H1 (cell line): Measurements from ENCODE around the gene CCDC86. TPM values are rescaled to one million over a fixed set of nuclear protein-coding genes. Genes with fewer than 3 reads are reported as not detected.

ENCODE experiments used
- CTCF ChIA-PET: fragments of 300-600 bp; sonication (Branson Sonifier 250); formaldehyde crosslinking; loops from one replicate; lab custom pipeline; 2021; ENCODE audit not compliant: partially characterized antibody; lab: Charles Lee
- POLR2A ChIA-PET: fragments of 300-600 bp; sonication (Branson Sonifier 250); formaldehyde crosslinking; loops from one replicate; lab custom pipeline; 2021; ENCODE audit warnings: inconsistent platforms; ENCODE audit not compliant: partially characterized antibody; lab: Charles Lee
- DNase-seq, 2 experiments: peaks; one replicate each; pipeline versions ENCODE4 v3.0.0 to v3.0.0-alpha.2; 2010 to 2022; ENCODE audit warnings: low spot score in 2 of 2, low read depth in 1 of 2, mixed read lengths in 1 of 2
- FAIRE-seq: peaks from 2 replicates; lab custom pipeline; 2011; peaks lifted over from hg19 to GRCh38; lab: Jason Lieb, UNC
- H2AFZ ChIP-seq: 2 replicates; pipeline ENCODE4 v1.8.1; 2012; ENCODE audit warnings: low read length, inconsistent platforms
- H2AK5ac ChIP-seq: 2 replicates; pipeline ENCODE4 v1.6.1; 2013; ENCODE audit warnings: low read depth, low read length
- H2BK120ac ChIP-seq: replicated peaks from 2 replicates; pipeline ENCODE3; 2013; ENCODE audit warnings: low read depth, low read length, inconsistent platforms
- H2BK12ac ChIP-seq: 2 replicates; pipeline ENCODE4 v1.6.1; 2013; ENCODE audit warnings: low read depth, low read length
- H2BK15ac ChIP-seq: 2 replicates; pipeline ENCODE4 v1.6.1; 2013; ENCODE audit warnings: low read length
- H2BK20ac ChIP-seq: 2 replicates; pipeline ENCODE4 v1.6.1; 2013; ENCODE audit warnings: low read length
- H2BK5ac ChIP-seq: 2 replicates; pipeline ENCODE4 v1.6.1; 2013; ENCODE audit warnings: low read depth, low read length
- H3K14ac ChIP-seq: 2 replicates; pipeline ENCODE4 v1.6.1; 2013; ENCODE audit warnings: inconsistent platforms; ENCODE audit not compliant: insufficient read length
- H3K18ac ChIP-seq: 2 replicates; pipeline ENCODE4 v1.6.1; 2013; ENCODE audit warnings: low read length; ENCODE audit errors: extremely low read depth
- H3K23ac ChIP-seq: 2 replicates; pipeline ENCODE4 v1.6.1; 2013; ENCODE audit warnings: inconsistent platforms; ENCODE audit not compliant: insufficient read length
- H3K23me2 ChIP-seq: 2 replicates; pipeline ENCODE4 v1.6.1; 2013; ENCODE audit warnings: low read depth, low read length
- H3K27ac ChIP-seq: 2 replicates; pipeline ENCODE4 v1.6.1; 2011; ENCODE audit warnings: low read depth, low read length, inconsistent platforms
- H3K27me3 ChIP-seq, 4 experiments: replicated peaks in 1 of 4; 1 replicate in 1 of 4; 2 replicates in 3 of 4; pipeline versions ENCODE4 v1.6.1 to v1.8.1; 2011 to 2013; ENCODE audit warnings: low read length in 3 of 4, mild to moderate bottlenecking in 3 of 4, inconsistent platforms in 2 of 4, mixed read lengths in 2 of 4, moderate library complexity in 1 of 4; ENCODE audit not compliant: control insufficient read depth in 3 of 4, insufficient read depth in 3 of 4; ENCODE audit errors: extremely low read depth in 1 of 4
- H3K36me3 ChIP-seq, 4 experiments: 2 replicates each; pipeline versions ENCODE4 v1.6.1 to v1.8.1; 2011 to 2013; ENCODE audit warnings: mild to moderate bottlenecking in 4 of 4, low read length in 3 of 4, moderate library complexity in 2 of 4, control low read depth in 1 of 4, inconsistent platforms in 1 of 4; ENCODE audit not compliant: insufficient read depth in 4 of 4, control insufficient read depth in 2 of 4
- H3K4ac ChIP-seq: replicated peaks from 2 replicates; pipeline ENCODE3; 2013; ENCODE audit warnings: low read length, low read depth, mixed read lengths, inconsistent platforms; ENCODE audit not compliant: insufficient read length
- H3K4me1 ChIP-seq, 4 experiments: replicated peaks in 1 of 4; 1 replicate in 1 of 4; 2 replicates in 3 of 4; pipeline versions ENCODE4 v1.6.1 to v1.8.1; 2011 to 2013; ENCODE audit warnings: low read length in 3 of 4, inconsistent platforms in 2 of 4, mixed read lengths in 1 of 4; ENCODE audit not compliant: insufficient read depth in 4 of 4, control insufficient read depth in 3 of 4
- H3K4me2 ChIP-seq, 2 experiments: 2 replicates each; pipeline versions ENCODE4 v1.6.1 to v1.8.1; 2011 to 2013; ENCODE audit warnings: low read depth in 2 of 2, low read length in 2 of 2, control low read depth in 1 of 2, inconsistent platforms in 1 of 2, mild to moderate bottlenecking in 1 of 2; ENCODE audit not compliant: insufficient read depth in 1 of 2
- H3K4me3 ChIP-seq, 4 experiments: fragments of 200-600, 300-600 bp in 1 of 4; sonication (generic), shearing (Covaris generic), sonication (Bioruptor Twin) in 1 of 4; 2 replicates each; pipeline versions ENCODE4 v1.5.1 to v1.8.1; 2011 to 2016; ENCODE audit warnings: low read length in 4 of 4, low read depth in 3 of 4, control low read depth in 2 of 4, inconsistent platforms in 2 of 4, mild to moderate bottlenecking in 2 of 4, mixed read lengths in 1 of 4, moderate library complexity in 1 of 4; ENCODE audit not compliant: insufficient read depth in 2 of 4; ENCODE audit errors: extremely low read depth in 1 of 4
- H3K56ac ChIP-seq: replicated peaks from 2 replicates; pipeline ENCODE3; 2013; ENCODE audit warnings: low read depth, mild to moderate bottlenecking, mixed read lengths, low read length, inconsistent platforms; ENCODE audit not compliant: insufficient read length
- H3K79me1 ChIP-seq: 2 replicates; pipeline ENCODE4 v1.6.1; 2013; ENCODE audit warnings: low read depth, low read length, control low read depth
- H3K79me2 ChIP-seq, 2 experiments: 2 replicates each; pipeline versions ENCODE4 v1.6.1 to v1.8.1; 2012 to 2013; ENCODE audit warnings: low read length in 2 of 2, mild to moderate bottlenecking in 2 of 2, inconsistent platforms in 1 of 2; ENCODE audit not compliant: insufficient read depth in 2 of 2, control insufficient read depth in 1 of 2
- H3K9ac ChIP-seq, 4 experiments: replicated peaks in 1 of 4; 1 replicate in 1 of 4; 2 replicates in 3 of 4; pipeline versions ENCODE4 v1.6.1 to v1.8.1; 2011 to 2013; ENCODE audit warnings: low read depth in 3 of 4, low read length in 3 of 4, control low read depth in 2 of 4, mild to moderate bottlenecking in 2 of 4, moderate library complexity in 2 of 4, inconsistent platforms in 1 of 4; ENCODE audit errors: extremely low read depth in 1 of 4
- H3K9me3 ChIP-seq, 2 experiments: 2 replicates each; pipeline versions ENCODE4 v1.6.1 to v1.8.1; 2012 to 2013; ENCODE audit warnings: mild to moderate bottlenecking in 2 of 2, moderate library complexity in 2 of 2, control low read depth in 1 of 2, inconsistent platforms in 1 of 2, low read depth in 1 of 2, low read length in 1 of 2, mixed read lengths in 1 of 2; ENCODE audit not compliant: insufficient read depth in 2 of 2
- H4K20me1 ChIP-seq, 2 experiments: replicated peaks in 1 of 2; 2 replicates each; pipeline versions ENCODE3 to v1.8.1; 2011 to 2013; ENCODE audit warnings: inconsistent platforms in 2 of 2, low read length in 2 of 2, mild to moderate bottlenecking in 1 of 2; ENCODE audit not compliant: insufficient read depth in 2 of 2, control insufficient read depth in 1 of 2
- H4K5ac ChIP-seq: 2 replicates; pipeline ENCODE4 v1.6.1; 2013; ENCODE audit warnings: low read length, low read depth, mixed read lengths, inconsistent platforms; ENCODE audit not compliant: insufficient read length
- H4K8ac ChIP-seq: 2 replicates; pipeline ENCODE4 v1.8.0; 2013; ENCODE audit warnings: mild to moderate bottlenecking, moderate library complexity, low read length, inconsistent platforms; ENCODE audit not compliant: insufficient read depth; ENCODE audit errors: extremely low read depth
- H4K91ac ChIP-seq: replicated peaks from 2 replicates; pipeline ENCODE3; 2013; ENCODE audit warnings: low read length, mixed read lengths, inconsistent platforms; ENCODE audit not compliant: insufficient read length
- ATF3 ChIP-seq: IDR thresholded peaks from 2 replicates; pipeline ENCODE4 v1.6.1; 2011; ENCODE audit warnings: low read depth, mild to moderate bottlenecking, low read length; ENCODE audit not compliant: insufficient read depth
- CBX5 ChIP-seq: fragments of 300-800, 300-1000 bp; sonication (generic); IDR thresholded peaks from 2 replicates; pipeline ENCODE4 v1.7.1; 2016; ENCODE audit warnings: antibody characterized with exemption, low read length, low read depth
- CEBPB ChIP-seq: IDR thresholded peaks from 2 replicates; pipeline ENCODE4 v1.6.1; 2012; ENCODE audit warnings: low read depth, low read length
- EP300 ChIP-seq, 2 experiments: IDR thresholded peaks; 1 replicate in 1 of 2; 2 replicates in 1 of 2; pipeline ENCODE4 v1.6.1; 2011 to 2012; ENCODE audit warnings: low read depth in 2 of 2, low read length in 2 of 2, mild to moderate bottlenecking in 2 of 2, borderline replicate concordance in 1 of 2, inconsistent platforms in 1 of 2, moderate library complexity in 1 of 2
- EZH2 ChIP-seq: fragments of 200-600 bp; sonication (generic); IDR thresholded peaks from 2 replicates; pipeline ENCODE4 v1.7.1; 2012; ENCODE audit warnings: low read depth, mild to moderate bottlenecking, moderate library complexity, low read length, inconsistent platforms; ENCODE audit not compliant: severe bottlenecking
- JUN ChIP-seq: IDR thresholded peaks from 2 replicates; pipeline ENCODE4 v1.6.1; 2011; ENCODE audit warnings: low read depth, mild to moderate bottlenecking, improper control_type of control experiment, low read length
- NRF1 ChIP-seq: IDR thresholded peaks from 2 replicates; pipeline ENCODE4 v1.6.1; 2011; ENCODE audit warnings: mild to moderate bottlenecking, low read depth, low read length, improper control_type of control experiment
- PHF8 ChIP-seq: fragments of 200-600 bp; sonication (generic); conservative IDR thresholded peaks from 2 replicates; pipeline ENCODE4 v1.7.1; 2012; ENCODE audit warnings: low read depth, mild to moderate bottlenecking, inconsistent platforms, low read length, moderate library complexity
- POU5F1 ChIP-seq: IDR thresholded peaks from 2 replicates; pipeline ENCODE4 v1.6.1; 2011; ENCODE audit warnings: low read depth, mild to moderate bottlenecking, low read length, moderate library complexity
- SAP30 ChIP-seq: fragments of 300-600 bp; sonication (generic); IDR thresholded peaks from 2 replicates; pipeline ENCODE4 v1.7.1; 2012; ENCODE audit warnings: low read length, moderate library complexity, mild to moderate bottlenecking, inconsistent platforms; ENCODE audit not compliant: insufficient read depth, insufficient replicate concordance
- SIN3A ChIP-seq, 2 experiments: IDR thresholded peaks in 1 of 2; conservative IDR thresholded peaks in 1 of 2; 2 replicates each; pipeline ENCODE4 v1.6.1; 2011 to 2012; ENCODE audit warnings: low read length in 2 of 2, improper control_type of control experiment in 1 of 2, low read depth in 1 of 2, mild to moderate bottlenecking in 1 of 2
- SIRT6 ChIP-seq: IDR thresholded peaks from one replicate; pipeline ENCODE4 v1.7.1; 2012; ENCODE audit warnings: low read length, inconsistent platforms
- SP2 ChIP-seq: IDR thresholded peaks from 2 replicates; pipeline ENCODE4 v1.6.1; 2012; ENCODE audit warnings: mild to moderate bottlenecking, low read length, inconsistent platforms
- WGBS, 2 experiments: shearing (Covaris generic) in 1 of 2; methylation state at CpG; one replicate each; pipeline versions ENCODE4 v1.1.6 to v1.1.7; 2013 to 2015; ENCODE audit warnings: low lambda C conversion rate in 2 of 2, mixed read lengths in 2 of 2, inconsistent platforms in 1 of 2, low coverage in 1 of 2, missing lambda C conversion rate in 1 of 2; ENCODE audit not compliant: insufficient replicate concordance in 2 of 2, insufficient coverage in 1 of 2, insufficient read length in 1 of 2; ENCODE audit errors: extremely low coverage in 1 of 2, missing lambda C conversion rate in 1 of 2; 5-methylcytosine and 5-hydroxymethylcytosine counted together
- polyA plus RNA-seq, 7 experiments: library from polyadenylated mRNA; depleted of rRNA in 3 of 7; stranded (reverse) in 5 of 7; unstranded in 2 of 7; fragments of >200 nt in 5 of 7; fragments of 200-250 nt in 2 of 7; gene quantifications; 1 replicate in 5 of 7; 2 replicates in 1 of 7; 4 replicates in 1 of 7; pipeline versions ENCODE4 v1.2.1 to v1.2.3, GENCODE V29; 2011 to 2013; ENCODE audit warnings: missing spikeins in 2 of 7, mixed read lengths in 2 of 7
- total RNA-seq: library from RNA; stranded (reverse); fragmentation: NEBNext Ultra II Directional; extraction: Animal tissue kit (Norgen Biotek cat#: 25700); gene quantifications from 2 replicates; pipeline ENCODE4 v1.2.1, GENCODE V29; 2021

The CCDC86 gene
- total and polyA plus RNA-seq, 2 of the 8 experiments (the other 6 are each of a cell fraction or from before 2014, with no cell fraction given): 37.7 to 76.4 TPM

- Histone ChIP-seq H4K20me1 (peaks cover 3 to 13% of the 10 kb centered on the region in 2 experiments), H2BK12ac (no peak overlapping the region), H4K5ac (no peak overlapping the region), H2BK15ac (no peak overlapping the region), H3K27me3 (no peaks in the 10 kb centered on the region), H3K56ac (no peak overlapping the region), H3K4me1 (no peaks in the 10 kb centered on the region), H3K79me1 (peaks cover 3% of the 10 kb centered on the region; the same call in 1 of the 2 replicates), H4K91ac (no peak overlapping the region), H4K8ac (no peak overlapping the region), H3K79me2 (peaks cover 0 to 5% of the 10 kb centered on the region in 2 experiments; a peak in 1 of 4 replicates), H3K4me3 (no peak overlapping the region), H2BK5ac (no peak overlapping the region), H2BK120ac (no peak overlapping the region), H3K14ac (no peak overlapping the region), H2AFZ (no peak overlapping the region), H3K9ac (no peak overlapping the region), H2AK5ac (no peak overlapping the region), H3K36me3 (peaks cover 39 to 88% (median 78%) of the 10 kb centered on the region in 4 experiments), H3K9me3 (no peaks in the 10 kb centered on the region), H3K18ac (no peak overlapping the region), H3K27ac (no peak overlapping the region), H3K23ac (no peak overlapping the region), H3K4ac (no peak overlapping the region), H3K4me2 (no peak overlapping the region), H3K23me2 (no peaks in the 10 kb centered on the region), H2BK20ac (no peak overlapping the region)
- CTCF ChIA-PET: interaction anchor here (0.8 to 23.0 kb wide), 5 partner anchors 9 to 127 kb away, joined by 3 to 522 read pairs (median 6); no protein-coding TSS in a partner anchor
- 93% methylated on average over 4 of the region's 4 CpGs; no CpG with 5 or more reads in 1 of the 2 experiments for WGBS, 2 experiments
- DNase-seq (no peak), FAIRE-seq (no peak)
- POLR2A ChIA-PET: interaction anchor here (2.3 kb wide), 1 partner anchor 10 kb away, joined by 9 read pairs; no protein-coding TSS in a partner anchor
- no peak for TF ChIP-seq POU5F1
- no peak for TF ChIP-seq PHF8
- no peak for TF ChIP-seq EP300 (IDR thresholded peaks at IDR 0.05; ENCODE audit: borderline replicate concordance in 1 of 2, low read depth in 2 of 2, low read length in 2 of 2)
- TF ChIP-seq SIRT6: no peak
- no peak for TF ChIP-seq JUN
- TF ChIP-seq NRF1: no peak
- TF ChIP-seq SAP30: no peak
- no peak for TF ChIP-seq SIN3A (conservative IDR thresholded peaks at IDR 0.05 in 1 of 2, IDR thresholded peaks at IDR 0.05 in 1 of 2; ENCODE audit: low read depth in 1 of 2, low read length in 2 of 2)
- no peak for TF ChIP-seq ATF3
- TF ChIP-seq EZH2: no peak
- TF ChIP-seq CEBPB: no peak
- TF ChIP-seq CBX5: no peak
- no peak for TF ChIP-seq SP2
These were observed 55.6 kb downstream of the CCDC86 start for GRCh38 chr11:60897496-60897895.
